Peyer's patch (tissue), 4 donors: ENCODE measurements around the gene NOL9. TPM values are rescaled to one million over a fixed set of nuclear protein-coding genes. Genes with fewer than 3 reads are reported as not detected.

Experiments
- DNase-seq, 3 donors: peaks; one replicate each; pipeline ENCODE4 v3.0.0-alpha.2; 2017 to 2019
- H3K27ac ChIP-seq, 4 donors: fragments of 200-600 bp; sonication (generic); one replicate each; pipeline ENCODE4 v1.5.1; 2016 to 2019
- H3K27me3 ChIP-seq, 2 donors: fragments of 200-600 bp; sonication (generic); one replicate each; pipeline ENCODE4 v1.5.1; 2019
- H3K36me3 ChIP-seq, 3 donors: fragments of 200-600 bp; sonication (generic); one replicate each; pipeline ENCODE4 v1.5.1; 2016 to 2019
- H3K4me1 ChIP-seq, 4 donors: fragments of 200-600 bp; sonication (generic); one replicate each; pipeline ENCODE4 v1.5.1; 2016 to 2019
- H3K4me3 ChIP-seq, 4 donors: fragments of 200-600 bp; sonication (generic); 1 replicate in 3 of 4; 2 replicates in 1 of 4; pipeline ENCODE4 v1.5.1; 2016 to 2019; ENCODE audit warnings: mild to moderate bottlenecking in 1 of 4
- H3K9me3 ChIP-seq, 4 donors: fragments of 200-600 bp; sonication (generic); one replicate each; pipeline ENCODE4 v1.5.1; 2016 to 2019; ENCODE audit warnings: mild to moderate bottlenecking in 1 of 4
- POLR2A ChIP-seq, 2 donors: fragments of 450-650 bp; IDR thresholded peaks; one replicate each; pipeline ENCODE4 v1.5.1; 2017; ENCODE audit warnings: antibody characterized with exemption in 2 of 2, mild to moderate bottlenecking in 2 of 2, moderate library complexity in 2 of 2
- total RNA-seq, 4 donors: library from RNA; depleted of rRNA; stranded (reverse); fragments of >200 nt; gene quantifications; one replicate each; pipeline ENCODE4 v1.1.0, GENCODE V29; 2016
- TF ChIP-seq, protein P1 (sequence below), 6 experiments: fragments of 450-650 bp in 4 of 6; fragments of 200-600 bp in 2 of 6; sonication (generic) in 1 of 6; IDR thresholded peaks; one replicate each; pipeline ENCODE4 v1.5.1; 2017 to 2019; ENCODE audit warnings: antibody characterized with exemption in 6 of 6, mild to moderate bottlenecking in 3 of 6, moderate library complexity in 1 of 6

NOL9 gene
- total RNA-seq, 4 donors from 2014 or later = 19.0 to 28.0 (median 22.5) TPM

DNA sequence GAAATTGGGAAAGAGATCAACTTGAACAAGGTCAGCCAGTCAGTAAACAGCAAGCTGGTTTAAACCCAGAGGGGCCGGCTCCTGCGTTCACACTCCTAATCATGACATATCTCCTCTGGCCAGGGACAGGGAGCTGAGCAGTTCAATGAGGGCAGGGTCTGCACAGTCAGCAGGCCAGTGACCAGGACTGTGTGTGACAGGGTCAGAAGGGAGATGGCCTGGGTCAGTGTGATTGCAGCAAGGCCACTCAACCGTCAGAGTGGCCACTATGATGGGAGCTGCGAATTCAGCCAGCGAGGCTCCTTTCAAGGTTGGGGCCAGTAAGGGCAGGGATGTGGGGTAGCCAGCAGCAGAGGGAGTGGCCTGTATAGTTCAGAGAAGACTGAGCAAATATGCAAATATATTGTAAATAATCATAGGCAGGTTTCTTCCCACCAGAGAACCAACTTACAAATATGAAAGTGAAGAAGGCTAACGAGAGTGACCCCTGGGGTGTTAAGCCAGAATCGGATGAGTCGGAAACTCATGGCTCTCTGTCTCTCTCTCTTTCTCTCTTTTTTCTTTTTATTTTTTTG is 20.0 kb downstream of the NOL9 start:
- Histone ChIP-seq H3K36me3 (peaks cover 0 to 63% (median 3%) of the 10 kb centered on the region in 3 donors), H3K4me3 (no peak overlapping the region), H3K27me3 (no peaks in the 10 kb centered on the region), H3K4me1 (no peaks in the 10 kb centered on the region), H3K27ac (no peak overlapping the region), H3K9me3 (no peaks in the 10 kb centered on the region)
- DNase-seq = no peak
- TF ChIP-seq POLR2A (IDR thresholded peaks at IDR 0.05) = no peak

DNA sequence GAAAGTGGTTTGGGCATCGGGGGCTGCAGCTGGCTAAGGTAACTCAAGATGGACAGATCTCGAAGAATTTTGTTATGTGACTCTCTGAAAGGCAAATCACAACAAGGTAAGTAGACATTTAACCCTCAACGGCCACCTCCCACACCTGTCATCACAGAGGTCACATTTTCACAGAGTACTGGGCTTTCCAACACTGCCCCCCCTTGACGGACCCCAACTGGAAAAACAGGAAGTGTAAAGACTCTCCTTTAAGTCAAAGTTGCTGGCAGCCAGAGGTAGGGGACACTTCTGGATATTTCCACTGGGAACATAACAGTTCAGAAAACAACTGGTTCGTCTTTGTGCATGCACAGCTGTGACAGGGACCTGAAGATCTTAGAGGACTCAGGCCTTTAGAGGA is 22.3 kb downstream of the NOL9 start:
- DNase-seq = no peak
- H3K27me3 ChIP-seq = no peaks in the 10 kb centered on the region

DNA sequence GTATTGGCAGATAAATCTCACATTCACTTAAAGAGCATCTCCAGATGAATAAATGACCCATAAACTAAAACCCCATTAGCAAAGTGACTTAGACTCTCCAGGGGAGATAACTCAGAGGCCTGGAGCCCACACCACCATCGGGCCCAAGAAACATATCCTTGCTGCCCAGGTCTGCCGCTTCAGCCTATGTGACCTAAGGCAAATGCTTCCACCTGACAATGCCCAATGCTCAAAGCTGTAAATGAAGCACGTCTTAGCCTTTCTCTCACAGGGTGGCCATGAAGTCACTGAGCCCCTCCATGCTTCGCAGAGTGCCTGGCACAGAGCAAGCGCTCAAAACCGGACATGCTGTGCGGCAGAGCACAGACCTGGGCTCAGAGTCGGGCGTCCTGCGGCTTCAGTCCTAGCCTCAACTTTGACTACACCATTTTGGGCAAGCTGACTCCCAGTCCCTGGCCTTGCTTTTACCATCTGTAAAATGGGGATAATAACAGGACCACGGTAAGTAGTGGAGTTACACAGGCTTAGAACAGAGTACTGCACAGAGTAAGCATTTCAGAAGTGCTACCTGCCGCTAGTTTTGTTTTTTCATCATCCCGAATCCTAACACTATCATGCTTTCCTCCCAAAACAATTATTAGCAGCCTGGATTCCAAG is 23.7 kb downstream of the NOL9 start:
- Histone ChIP-seq H3K4me3 (no peak overlapping the region), H3K27ac (no peak overlapping the region), H3K36me3 (peaks cover 0 to 82% (median 3%) of the 10 kb centered on the region in 3 donors), H3K9me3 (no peaks in the 10 kb centered on the region), H3K27me3 (no peaks in the 10 kb centered on the region), H3K4me1 (no peaks in the 10 kb centered on the region)
- DNase-seq = no peak
- TF ChIP-seq, protein P1, sequence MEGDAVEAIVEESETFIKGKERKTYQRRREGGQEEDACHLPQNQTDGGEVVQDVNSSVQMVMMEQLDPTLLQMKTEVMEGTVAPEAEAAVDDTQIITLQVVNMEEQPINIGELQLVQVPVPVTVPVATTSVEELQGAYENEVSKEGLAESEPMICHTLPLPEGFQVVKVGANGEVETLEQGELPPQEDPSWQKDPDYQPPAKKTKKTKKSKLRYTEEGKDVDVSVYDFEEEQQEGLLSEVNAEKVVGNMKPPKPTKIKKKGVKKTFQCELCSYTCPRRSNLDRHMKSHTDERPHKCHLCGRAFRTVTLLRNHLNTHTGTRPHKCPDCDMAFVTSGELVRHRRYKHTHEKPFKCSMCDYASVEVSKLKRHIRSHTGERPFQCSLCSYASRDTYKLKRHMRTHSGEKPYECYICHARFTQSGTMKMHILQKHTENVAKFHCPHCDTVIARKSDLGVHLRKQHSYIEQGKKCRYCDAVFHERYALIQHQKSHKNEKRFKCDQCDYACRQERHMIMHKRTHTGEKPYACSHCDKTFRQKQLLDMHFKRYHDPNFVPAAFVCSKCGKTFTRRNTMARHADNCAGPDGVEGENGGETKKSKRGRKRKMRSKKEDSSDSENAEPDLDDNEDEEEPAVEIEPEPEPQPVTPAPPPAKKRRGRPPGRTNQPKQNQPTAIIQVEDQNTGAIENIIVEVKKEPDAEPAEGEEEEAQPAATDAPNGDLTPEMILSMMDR (IDR thresholded peaks at IDR 0.05) = no peak
- TF ChIP-seq POLR2A (IDR thresholded peaks at IDR 0.05) = no peak

More for the DNA sequence above, 22.3 kb downstream of the NOL9 start:
- H3K9me3 ChIP-seq = no peaks in the 10 kb centered on the region
- no peak for TF ChIP-seq POLR2A (IDR thresholded peaks at IDR 0.05)
- TF ChIP-seq, protein P1 (IDR thresholded peaks at IDR 0.05) = no peak
- no peak overlapping the region for H3K4me3 ChIP-seq
- H3K4me1 ChIP-seq = no peaks in the 10 kb centered on the region
- H3K27ac ChIP-seq = no peak overlapping the region
- H3K36me3 ChIP-seq = peaks cover 0 to 75% (median 3%) of the 10 kb centered on the region in 3 donors

DNA sequence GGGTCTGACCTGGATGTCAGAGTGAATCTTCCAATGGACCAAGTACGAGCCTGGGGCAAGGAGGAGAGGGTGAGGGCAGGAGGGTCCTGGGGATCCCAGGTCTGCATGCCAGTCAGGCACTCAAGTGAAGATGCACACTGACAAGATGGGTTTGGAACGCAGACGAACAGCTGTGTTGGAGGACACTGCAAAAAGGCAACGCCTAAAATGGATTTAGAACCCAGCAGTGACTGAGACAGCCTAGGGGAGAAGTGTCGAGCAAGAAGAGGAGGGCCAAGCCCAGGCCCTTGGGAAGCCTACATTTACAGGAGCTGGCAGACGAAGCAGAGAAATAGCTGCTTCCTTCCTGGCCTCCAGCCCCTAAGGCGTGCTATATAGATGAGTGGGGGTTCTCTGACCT is 25.8 kb downstream of the NOL9 start:
- Histone ChIP-seq H3K36me3 (peaks cover 0 to 86% (median 3%) of the 10 kb centered on the region in 3 donors), H3K27me3 (no peaks in the 10 kb centered on the region), H3K9me3 (no peaks in the 10 kb centered on the region), H3K4me3 (no peak overlapping the region), H3K4me1 (no peaks in the 10 kb centered on the region), H3K27ac (no peak overlapping the region)
- TF ChIP-seq POLR2A (IDR thresholded peaks at IDR 0.05) = no peak
- TF ChIP-seq, protein P1 (IDR thresholded peaks at IDR 0.05) = no peak
- DNase-seq = no peak

DNA sequence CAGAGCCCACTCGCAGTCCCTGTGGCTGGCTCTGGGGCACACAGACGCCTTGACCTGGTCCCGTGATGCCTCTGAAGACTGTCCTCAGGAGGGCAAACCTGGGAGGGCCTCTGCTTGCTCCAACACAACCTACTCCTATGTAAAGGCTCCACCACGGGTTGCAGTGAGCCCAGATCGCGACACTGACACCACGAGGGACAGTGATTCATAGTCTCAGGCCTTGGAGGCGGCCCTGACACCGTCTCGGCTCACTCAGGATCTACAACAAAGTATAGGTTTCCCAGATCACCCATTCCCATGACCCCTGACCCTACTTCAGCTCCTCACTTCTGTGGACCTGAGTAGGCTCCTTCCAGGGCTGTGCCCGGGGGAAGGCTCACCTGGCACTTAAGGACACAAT is 28.0 kb downstream of the NOL9 start:
- DNase-seq = no peak
- H3K27ac ChIP-seq = no peak overlapping the region
- H3K27me3 ChIP-seq = no peaks in the 10 kb centered on the region
- TF ChIP-seq, protein P1 (IDR thresholded peaks at IDR 0.05) = no peak
- TF ChIP-seq POLR2A (IDR thresholded peaks at IDR 0.05) = no peak
- H3K4me1 ChIP-seq = no peaks in the 10 kb centered on the region
- peaks cover 0 to 64% (median 0%) of the 10 kb centered on the region in 3 donors for H3K36me3 ChIP-seq
- no peaks in the 10 kb centered on the region for H3K9me3 ChIP-seq
- H3K4me3 ChIP-seq = no peak overlapping the region

DNA sequence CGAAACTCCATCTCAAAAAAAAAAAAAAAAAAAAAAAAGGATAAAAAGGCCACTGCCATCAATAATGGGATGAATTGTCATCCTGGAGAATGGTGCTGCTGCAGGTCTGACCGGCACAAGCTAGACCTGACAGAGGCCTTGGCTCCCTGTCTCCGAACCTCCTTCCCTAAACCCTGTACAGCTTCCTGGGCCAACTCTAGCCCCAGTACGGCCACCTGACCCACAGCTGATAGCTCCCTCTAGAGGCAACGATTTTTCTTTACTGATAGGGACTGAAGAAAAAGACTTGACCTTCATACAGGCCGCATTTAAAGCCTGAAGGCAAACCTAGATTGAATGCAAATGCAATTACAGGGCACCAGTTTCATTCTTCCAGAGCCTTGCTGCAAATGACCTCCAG is 30.7 kb downstream of the NOL9 start:
- Histone ChIP-seq H3K9me3 (no peaks in the 10 kb centered on the region), H3K4me3 (no peak overlapping the region), H3K27ac (no peak overlapping the region), H3K4me1 (no peaks in the 10 kb centered on the region), H3K27me3 (no peaks in the 10 kb centered on the region), H3K36me3 (peaks cover 0 to 40% (median 0%) of the 10 kb centered on the region in 3 donors)
- no peak for DNase-seq
- TF ChIP-seq, protein P1 (IDR thresholded peaks at IDR 0.05) = peak in 4 of 6 experiments; percentile 29 to 53 (median 38)
- no peak for TF ChIP-seq POLR2A (IDR thresholded peaks at IDR 0.05)
